HUDEP-2 (cell line): ENCODE measurements around the gene ELMOD3.
"Not testable (repeated sequence)": the region's sequence is repeated elsewhere in the genome, so short reads cannot be mapped to it uniquely, and the experiment has no call there.

ENCODE experiments used
- DNase-seq, 76 experiments: peaks; one replicate each; lab custom pipeline; 2025; ENCODE audit not compliant: unreplicated experiment in 76 of 76; lab: John Stamatoyannopoulos, UW

Gene ELMOD3

GRCh38 chr2:85398426-85399182 is 44.0 kb downstream of the ELMOD3 start:
- DNase-seq, result no peak

GRCh38 chr2:85399183-85399455 is 44.5 kb downstream of the ELMOD3 start:
- no peak for DNase-seq

GRCh38 chr2:85400023-85400422 is 45.5 kb downstream of the ELMOD3 start:
- no peak for DNase-seq

- no peak for DNase-seq
Measured at GRCh38 chr2:85400541-85401463, 46.2 kb downstream of the ELMOD3 start.

- no peak for DNase-seq
Measured at GRCh38 chr2:85401464-85401805, 46.9 kb downstream of the ELMOD3 start.

- DNase-seq, result no peak
Measured at GRCh38 chr2:85401844-85402243, 47.3 kb downstream of the ELMOD3 start.

GRCh38 chr2:85405201-85406059 is 50.9 kb downstream of the ELMOD3 start:
- DNase-seq, result peak in 1 of 76 experiments; percentile 24

- peak in 54 of 76 experiments; percentile 11 to 84 (median 56) for DNase-seq
Measured at GRCh38 chr2:85409845-85410583, 55.4 kb downstream of the ELMOD3 start, which contains the start of gene CAPG. Gene CAPG, minus strand, starts transcription at chr2:85410366. Its CDS starts 8,221 bp downstream, at chr2:85402145.

- DNase-seq, result peak in 5 of 76 experiments; percentile 36 to 65 (median 54)
Measured at GRCh38 chr2:85410584-85411404, 56.2 kb downstream of the ELMOD3 start.

- DNase-seq, result no peak
Measured at GRCh38 chr2:85411405-85411748, 56.8 kb downstream of the ELMOD3 start.

- no peak for DNase-seq
Measured at GRCh38 chr2:85413592-85414420, 59.2 kb downstream of the ELMOD3 start.

GRCh38 chr2:85414421-85414759 is 59.8 kb downstream of the ELMOD3 start:
- not testable (repeated sequence) for DNase-seq

- DNase-seq, result peak in 26 of 76 experiments; percentile 10 to 60 (median 28)
Measured at GRCh38 chr2:85414761-85415553, 60.4 kb downstream of the ELMOD3 start.

- no peak for DNase-seq
Measured at GRCh38 chr2:85415980-85416650, 61.5 kb downstream of the ELMOD3 start.

- peak in 71 of 76 experiments; percentile 23 to 86 (median 70) for DNase-seq
Measured at GRCh38 chr2:85418132-85419008, 63.8 kb downstream of the ELMOD3 start, which contains the start of gene SH2D6. Gene SH2D6, plus strand, starts transcription at chr2:85418714. Its CDS starts 10,752 bp downstream, at chr2:85429466.

GRCh38 chr2:85419009-85419675 is 64.6 kb downstream of the ELMOD3 start:
- DNase-seq, result no peak
